Transverse colon (tissue), 3 donors: Measurements from ENCODE around the gene GNA15.

ENCODE experiments used
- EP300 ChIP-seq: sonication (generic); formaldehyde crosslinking; IDR thresholded peaks from one replicate; pipeline ENCODE4 v1.6.1; 2017; ENCODE audit warnings: antibody characterized with exemption, low read depth
- TF ChIP-seq, protein P1 (sequence below), 5 experiments: fragments of 200-600 bp in 3 of 5; fragments of 450-650 bp in 2 of 5; sonication (generic) in 3 of 5; IDR thresholded peaks; 1 replicate in 2 of 5; 2 replicates in 3 of 5; pipeline ENCODE4 v1.5.1; 2016 to 2017; ENCODE audit warnings: antibody characterized with exemption in 5 of 5, inconsistent platforms in 3 of 5, mild to moderate bottlenecking in 2 of 5, moderate library complexity in 1 of 5

DNA sequence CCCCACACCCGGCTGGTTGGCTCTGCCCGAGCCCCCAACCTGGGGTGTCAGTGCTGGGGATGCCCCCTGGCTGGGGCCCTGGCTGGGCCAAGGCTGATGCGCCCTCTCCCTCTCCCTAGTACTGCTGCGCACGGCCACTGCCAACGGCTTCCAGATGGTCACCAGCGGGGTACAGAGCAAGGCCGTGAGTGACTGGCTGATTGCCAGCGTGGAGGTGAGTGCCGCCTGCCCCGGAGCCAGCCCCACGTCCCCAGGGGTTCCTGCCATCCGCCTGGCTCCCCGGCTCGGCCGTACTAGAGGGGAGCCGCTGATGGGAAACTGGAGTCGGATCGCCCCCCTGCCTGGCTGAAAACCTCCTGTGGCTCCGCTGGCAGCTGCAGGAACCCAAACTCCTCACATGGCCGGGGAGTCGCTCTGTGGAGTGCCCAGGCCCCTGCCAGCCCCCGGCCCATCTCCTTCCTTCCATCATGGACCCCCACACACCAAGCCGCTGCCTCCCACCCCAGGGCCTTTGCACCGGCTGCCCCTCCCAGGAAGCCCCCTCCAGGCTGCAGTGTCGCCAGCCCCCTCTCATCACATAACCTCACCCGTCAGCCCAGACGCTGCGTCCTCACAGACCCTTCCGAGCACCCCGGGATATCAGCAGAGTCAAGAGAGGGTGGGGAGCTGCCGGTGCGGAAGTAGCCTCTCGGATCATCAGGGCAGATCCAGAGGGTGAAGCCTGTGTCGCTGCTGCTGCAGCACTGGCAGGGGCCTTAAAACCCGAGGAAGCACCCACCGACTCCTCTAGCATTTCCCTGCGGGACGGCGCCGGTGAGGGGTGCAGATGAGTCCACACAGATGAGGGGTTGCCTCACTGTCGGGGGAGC is 60.5 kb downstream of the GNA15 start:
- TF ChIP-seq, protein P1, sequence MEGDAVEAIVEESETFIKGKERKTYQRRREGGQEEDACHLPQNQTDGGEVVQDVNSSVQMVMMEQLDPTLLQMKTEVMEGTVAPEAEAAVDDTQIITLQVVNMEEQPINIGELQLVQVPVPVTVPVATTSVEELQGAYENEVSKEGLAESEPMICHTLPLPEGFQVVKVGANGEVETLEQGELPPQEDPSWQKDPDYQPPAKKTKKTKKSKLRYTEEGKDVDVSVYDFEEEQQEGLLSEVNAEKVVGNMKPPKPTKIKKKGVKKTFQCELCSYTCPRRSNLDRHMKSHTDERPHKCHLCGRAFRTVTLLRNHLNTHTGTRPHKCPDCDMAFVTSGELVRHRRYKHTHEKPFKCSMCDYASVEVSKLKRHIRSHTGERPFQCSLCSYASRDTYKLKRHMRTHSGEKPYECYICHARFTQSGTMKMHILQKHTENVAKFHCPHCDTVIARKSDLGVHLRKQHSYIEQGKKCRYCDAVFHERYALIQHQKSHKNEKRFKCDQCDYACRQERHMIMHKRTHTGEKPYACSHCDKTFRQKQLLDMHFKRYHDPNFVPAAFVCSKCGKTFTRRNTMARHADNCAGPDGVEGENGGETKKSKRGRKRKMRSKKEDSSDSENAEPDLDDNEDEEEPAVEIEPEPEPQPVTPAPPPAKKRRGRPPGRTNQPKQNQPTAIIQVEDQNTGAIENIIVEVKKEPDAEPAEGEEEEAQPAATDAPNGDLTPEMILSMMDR (IDR thresholded peaks at IDR 0.05) = no peak
- no peak for TF ChIP-seq EP300
